HEK293 (cell line): ENCODE data around the gene TNFSF12.

Experiments used
- CTCF ChIA-PET: fragments of 350-600 bp; formaldehyde crosslinking; extraction: SDS; loops from one replicate; lab custom pipeline; 2021; ENCODE audit warnings: antibody characterized with exemption; lab: Yijun Ruan, JAX
- POLR2A ChIA-PET: fragments of 300-600 bp; formaldehyde crosslinking; extraction: SDS; loops from one replicate; lab custom pipeline; 2020; ENCODE audit warnings: antibody characterized with exemption, inconsistent platforms; lab: Yijun Ruan, JAX
- H3K27ac ChIP-seq: fragments of 200-500 bp; sonication (Bioruptor generic); 2 replicates; pipeline ENCODE4 v1.5.1; 2014; ENCODE audit warnings: low read depth, low read length, control low read depth, inconsistent platforms; ENCODE audit errors: extremely low read depth
- H3K36me3 ChIP-seq, 2 experiments: fragments of 200-500 bp in 1 of 2; sonication (Bioruptor generic) in 1 of 2; 1 replicate in 1 of 2; 2 replicates in 1 of 2; pipeline ENCODE4 v1.5.1; 2014 to 2017; ENCODE audit warnings: inconsistent platforms in 2 of 2, low read length in 2 of 2; ENCODE audit not compliant: control insufficient read depth in 2 of 2, insufficient read depth in 1 of 2
- H3K4me1 ChIP-seq: fragments of 200-500 bp; sonication (Bioruptor generic); 2 replicates; pipeline ENCODE4 v1.5.1; 2014; ENCODE audit warnings: mild to moderate bottlenecking, low read length, inconsistent platforms; ENCODE audit not compliant: control insufficient read depth, insufficient read depth
- H3K4me3 ChIP-seq: 2 replicates; pipeline ENCODE4 v1.5.1; 2011; ENCODE audit warnings: low read depth, mild to moderate bottlenecking, control low read depth, low read length, moderate library complexity
- H3K9me3 ChIP-seq: fragments of 200-500 bp; sonication (Bioruptor generic); 2 replicates; pipeline ENCODE4 v1.5.1; 2014; ENCODE audit warnings: low read depth, low read length, inconsistent platforms; ENCODE audit not compliant: control insufficient read depth, insufficient read depth
- EGR2 ChIP-seq: fragments of 450-650 bp; formaldehyde crosslinking; IDR thresholded peaks from 2 replicates; pipeline ENCODE4 v1.5.1; 2016; ENCODE audit warnings: low read depth, missing biosample characterization, missing genetic modification characterization
- GLI4 ChIP-seq: fragments of 450-650 bp; formaldehyde crosslinking; IDR thresholded peaks from 2 replicates; pipeline ENCODE4 v1.5.1; 2016; ENCODE audit warnings: missing biosample characterization, missing genetic modification characterization
- IKZF3 ChIP-seq: fragments of 450-650 bp; IDR thresholded peaks from 2 replicates; pipeline ENCODE4 v1.5.0; 2018; ENCODE audit warnings: missing biosample characterization, mild to moderate bottlenecking, missing genetic modification characterization, moderate library complexity
- ZBTB1 ChIP-seq: fragments of 450-650 bp; formaldehyde crosslinking; IDR thresholded peaks from 2 replicates; pipeline ENCODE4 v1.5.1; 2016; ENCODE audit warnings: missing biosample characterization, missing genetic modification characterization
- ZBTB17 ChIP-seq: fragments of 450-650 bp; formaldehyde crosslinking; IDR thresholded peaks from 2 replicates; pipeline ENCODE4 v1.5.1; 2016; ENCODE audit warnings: missing biosample characterization, missing genetic modification characterization
- ZBTB20 ChIP-seq: fragments of 450-650 bp; formaldehyde crosslinking; IDR thresholded peaks from 2 replicates; pipeline ENCODE4 v1.5.1; 2016; ENCODE audit warnings: missing biosample characterization, missing genetic modification characterization
- ZBTB21 ChIP-seq: fragments of 450-650 bp; formaldehyde crosslinking; IDR thresholded peaks from 2 replicates; pipeline ENCODE4 v1.5.1; 2017; ENCODE audit warnings: missing biosample characterization, missing genetic modification characterization
- ZFP37 ChIP-seq: fragments of 450-650 bp; formaldehyde crosslinking; IDR thresholded peaks from 2 replicates; pipeline ENCODE4 v1.5.1; 2016; ENCODE audit warnings: missing biosample characterization, missing genetic modification characterization
- ZNF2 ChIP-seq: fragments of 450-650 bp; formaldehyde crosslinking; IDR thresholded peaks from 2 replicates; pipeline ENCODE4 v1.5.1; 2016; ENCODE audit warnings: missing biosample characterization, missing genetic modification characterization
- ZNF24 ChIP-seq: fragments of 450-650 bp; formaldehyde crosslinking; IDR thresholded peaks from 2 replicates; pipeline ENCODE4 v1.5.1; 2016; ENCODE audit warnings: missing biosample characterization, missing genetic modification characterization
- ZNF335 ChIP-seq: fragments of 450-650 bp; formaldehyde crosslinking; conservative IDR thresholded peaks from 2 replicates; pipeline ENCODE4 v1.5.1; 2016; ENCODE audit warnings: missing biosample characterization, missing genetic modification characterization
- ZNF341 ChIP-seq: fragments of 450-650 bp; formaldehyde crosslinking; IDR thresholded peaks from 2 replicates; pipeline ENCODE4; 2016; ENCODE audit warnings: low read depth, missing biosample characterization, missing genetic modification characterization
- ZNF394 ChIP-seq: fragments of 450-650 bp; formaldehyde crosslinking; IDR thresholded peaks from 2 replicates; pipeline ENCODE4 v1.5.1; 2016; ENCODE audit warnings: missing biosample characterization, missing genetic modification characterization, mild to moderate bottlenecking, moderate library complexity, borderline replicate concordance
- ZNF398 ChIP-seq: fragments of 450-650 bp; formaldehyde crosslinking; IDR thresholded peaks from 2 replicates; pipeline ENCODE4 v1.5.1; 2017; ENCODE audit warnings: missing biosample characterization, missing genetic modification characterization
- ZNF423 ChIP-seq: fragments of 450-650 bp; formaldehyde crosslinking; IDR thresholded peaks from 2 replicates; pipeline ENCODE4 v1.5.1; 2016; ENCODE audit warnings: missing biosample characterization, missing genetic modification characterization
- ZNF513 ChIP-seq: fragments of 450-650 bp; IDR thresholded peaks from 2 replicates; pipeline ENCODE4 v1.5.1; 2018; ENCODE audit warnings: missing biosample characterization, missing genetic modification characterization
- ZNF555 ChIP-seq: fragments of 450-650 bp; formaldehyde crosslinking; conservative IDR thresholded peaks from 2 replicates; pipeline ENCODE4 v1.5.1; 2017; ENCODE audit warnings: missing biosample characterization, mild to moderate bottlenecking, missing genetic modification characterization, inconsistent platforms
- ZNF610 ChIP-seq: fragments of 450-650 bp; formaldehyde crosslinking; IDR thresholded peaks from 2 replicates; pipeline ENCODE4 v1.5.1; 2016; ENCODE audit warnings: missing biosample characterization, missing genetic modification characterization, borderline replicate concordance
- TF ChIP-seq, protein P1 (sequence below): fragments of 450-650 bp; formaldehyde crosslinking; IDR thresholded peaks from 2 replicates; pipeline ENCODE4 v1.5.1; 2016; ENCODE audit warnings: missing biosample characterization, missing genetic modification characterization

Gene TNFSF12

GRCh38 chr17:7586673-7587419 is 38.0 kb downstream of the TNFSF12 start (continued):
- TF ChIP-seq ZNF610 = no peak
- TF ChIP-seq ZNF394 (tag by site-specific recombination) = peak; percentile 36; the same call in 1 of the 2 replicates
- TF ChIP-seq ZNF555 (tag by site-specific recombination) = no peak
- 0 out of 2 replicates have a peak, but pooled peaks have one; percentile 32 for TF ChIP-seq ZNF423 (tag by site-specific recombination)
- peak; percentile 46 for TF ChIP-seq ZNF335 (tag by site-specific recombination)
- TF ChIP-seq IKZF3 (tag by site-specific recombination) = peak; percentile 80
- no peak for TF ChIP-seq EGR2 (tag by site-specific recombination)
- peak; percentile 63; the same call in 1 of the 2 replicates for TF ChIP-seq ZFP37 (tag by site-specific recombination)
- no peak for TF ChIP-seq GLI4 (tag by site-specific recombination)
- 0 out of 2 replicates have a peak, but pooled peaks have one; percentile 33 for TF ChIP-seq ZNF24 (tag by site-specific recombination)
- TF ChIP-seq ZBTB21 (tag by site-specific recombination) = no peak
- TF ChIP-seq, protein P1, sequence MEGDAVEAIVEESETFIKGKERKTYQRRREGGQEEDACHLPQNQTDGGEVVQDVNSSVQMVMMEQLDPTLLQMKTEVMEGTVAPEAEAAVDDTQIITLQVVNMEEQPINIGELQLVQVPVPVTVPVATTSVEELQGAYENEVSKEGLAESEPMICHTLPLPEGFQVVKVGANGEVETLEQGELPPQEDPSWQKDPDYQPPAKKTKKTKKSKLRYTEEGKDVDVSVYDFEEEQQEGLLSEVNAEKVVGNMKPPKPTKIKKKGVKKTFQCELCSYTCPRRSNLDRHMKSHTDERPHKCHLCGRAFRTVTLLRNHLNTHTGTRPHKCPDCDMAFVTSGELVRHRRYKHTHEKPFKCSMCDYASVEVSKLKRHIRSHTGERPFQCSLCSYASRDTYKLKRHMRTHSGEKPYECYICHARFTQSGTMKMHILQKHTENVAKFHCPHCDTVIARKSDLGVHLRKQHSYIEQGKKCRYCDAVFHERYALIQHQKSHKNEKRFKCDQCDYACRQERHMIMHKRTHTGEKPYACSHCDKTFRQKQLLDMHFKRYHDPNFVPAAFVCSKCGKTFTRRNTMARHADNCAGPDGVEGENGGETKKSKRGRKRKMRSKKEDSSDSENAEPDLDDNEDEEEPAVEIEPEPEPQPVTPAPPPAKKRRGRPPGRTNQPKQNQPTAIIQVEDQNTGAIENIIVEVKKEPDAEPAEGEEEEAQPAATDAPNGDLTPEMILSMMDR (tag by site-specific recombination) = peak; percentile 74
- peak; percentile 9; the same call in 1 of the 2 replicates for TF ChIP-seq ZNF341
- peak; percentile 82 for TF ChIP-seq ZBTB17 (tag by site-specific recombination)
- no peak for TF ChIP-seq ZBTB1 (tag by site-specific recombination)

- TF ChIP-seq ZNF513 (tag by site-specific recombination) = no peak
- TF ChIP-seq ZNF2 = no peak
- TF ChIP-seq ZNF398 (tag by site-specific recombination) = 0 out of 2 replicates have a peak, but pooled peaks have one; percentile 41
- no peak for TF ChIP-seq ZBTB20 (tag by site-specific recombination)
- ChIA-PET POLR2A (interaction anchor here (2.1 to 5.5 kb wide), 3 partner anchors 15 to 100 kb away, joined by 12 to 98 read pairs (median 93); partner anchors contain the start of genes FXR2, TP53 and WRAP53), CTCF (interaction anchor here (0.6 to 2.7 kb wide), 10 partner anchors 10 to 100 kb away, joined by 3 to 15 read pairs (median 4); partner anchors contain the start of genes SAT2, SHBG, TP53 and WRAP53)
- H3K4me1 ChIP-seq = peaks cover 8% of the 10 kb centered on the region; the same call in 1 of the 2 replicates
- peaks cover 15 to 69% of the 10 kb centered on the region in 2 experiments for H3K36me3 ChIP-seq
- no peak overlapping the region for H3K4me3 ChIP-seq
- no peaks in the 10 kb centered on the region for H3K9me3 ChIP-seq
- H3K27ac ChIP-seq = no peak overlapping the region; the same call in 1 of the 2 replicates
Measured at GRCh38 chr17:7587420-7588151, 38.7 kb downstream of the TNFSF12 start.
